HCT116 (cell line): ENCODE data around the gene HIVEP3. TPM values are rescaled to one million over a fixed set of nuclear protein-coding genes. Genes with fewer than 3 reads are reported as not detected.

Source experiments
- total RNA-seq: library from RNA; stranded (reverse); gene quantifications from one replicate; pipeline ENCODE4 v1.2.1, GENCODE V29; 2021; ENCODE audit not compliant: unreplicated experiment

HIVEP3 gene
- total RNA-seq, 1 experiment from 2014 or later = 7.1 TPM

Other genes with a start within 250 kb of the HIVEP3 start
- gene GUCA2B, start 234.5 kb upstream of the HIVEP3 start, total RNA-seq = not detected
- not detected for gene GUCA2A, start 245.8 kb upstream of the HIVEP3 start, total RNA-seq